Measurements from ENCODE around the gene ECI2. TPM values are rescaled to one million over a fixed set of nuclear protein-coding genes. Genes with fewer than 3 reads are reported as not detected.
A peak's percentile ranks its signal among the peaks of the same experiment; 100 is the strongest.

ECI2 gene
- total and polyA plus RNA-seq, 2 experiments from 2014 or later = 63.7 to 102 TPM

GRCh38 chr6:4088704-4089103 lies 46.7 kb downstream of the ECI2 start:
- Mint-ChIP-seq H3K36me3 (ENCODE audit: low read depth) (no peaks in the 10 kb centered on the region), H3K9me3 (no peaks in the 10 kb centered on the region), H3K4me1 (peaks cover 7% of the 10 kb centered on the region), H3K27ac (no peak overlapping the region), H3K4me3 (no peak overlapping the region), H3K27me3 (ENCODE audit: insufficient read depth, low read depth, poor library complexity) (peaks cover 7% of the 10 kb centered on the region)
- Histone ChIP-seq H3K36me3 (ENCODE audit: insufficient read depth) (no peaks in the 10 kb centered on the region), H2AFZ (no peak overlapping the region), H3K27ac (ENCODE audit: low read depth) (no peak overlapping the region), H3K4me1 (ENCODE audit: insufficient read depth) (0 out of 2 replicates have a peak, but pooled peaks cover 6% of the 10 kb centered on the region), H4K20me1 (replicated peaks; ENCODE audit: insufficient read depth) (no peaks in the 10 kb centered on the region), H3K4me3 (no peak overlapping the region), H3K9me2 (ENCODE audit: insufficient read depth) (no peaks in the 10 kb centered on the region), H3K79me2 (replicated peaks; ENCODE audit: insufficient read depth) (no peaks in the 10 kb centered on the region), H3K4me2 (no peak overlapping the region), H3F3A (replicated peaks; ENCODE audit: low read depth) (no peaks in the 10 kb centered on the region; the same call in 1 of the 2 replicates), H3K27me3 (ENCODE audit: insufficient read depth) (no peaks in the 10 kb centered on the region)
- TF ChIP-seq CREB1 (CRISPR knock-in tag; IDR thresholded peaks at IDR 0.05; ENCODE audit: low read depth) (no peak), ZNF462 (CRISPR knock-in tag; IDR thresholded peaks at IDR 0.05) (no peak), POLR2AphosphoS5 (IDR thresholded peaks at IDR 0.05; ENCODE audit: low read depth) (no peak), ZNF331 (CRISPR knock-in tag; IDR thresholded peaks at IDR 0.05; ENCODE audit: low read depth) (no peak)
- DNase-seq (ENCODE audit: low spot score) (no peak), ATAC-seq (no peak)

- no peaks in the 10 kb centered on the region for H3K36me3 Mint-ChIP-seq (ENCODE audit: low read depth)
- H3K4me3 ChIP-seq = no peak overlapping the region
- H3K27me3 ChIP-seq (ENCODE audit: insufficient read depth) = no peaks in the 10 kb centered on the region
- H3K79me2 ChIP-seq (replicated peaks; ENCODE audit: insufficient read depth) = no peaks in the 10 kb centered on the region
- no peak overlapping the region for H3K4me3 Mint-ChIP-seq
- no peak overlapping the region for H3K27ac Mint-ChIP-seq
- DNase-seq (ENCODE audit: low spot score) (no peak), ATAC-seq (no peak)
- H3K4me2 ChIP-seq = no peak overlapping the region
- no peaks in the 10 kb centered on the region for H4K20me1 ChIP-seq (replicated peaks; ENCODE audit: insufficient read depth)
- H3K4me1 ChIP-seq (ENCODE audit: insufficient read depth) = 0 out of 2 replicates have a peak, but pooled peaks cover 6% of the 10 kb centered on the region
- 0 out of 2 replicates have a peak overlapping the region, but pooled peaks have one; percentile 19 for H3K27ac ChIP-seq (ENCODE audit: low read depth)
- H3F3A ChIP-seq (replicated peaks; ENCODE audit: low read depth) = no peaks in the 10 kb centered on the region; the same call in 1 of the 2 replicates
- no peak overlapping the region for H2AFZ ChIP-seq
- H3K36me3 ChIP-seq (ENCODE audit: insufficient read depth) = no peaks in the 10 kb centered on the region
- no peaks in the 10 kb centered on the region for H3K9me2 ChIP-seq (ENCODE audit: insufficient read depth)
- H3K4me1 Mint-ChIP-seq = peaks cover 7% of the 10 kb centered on the region
- peaks cover 3% of the 10 kb centered on the region for H3K27me3 Mint-ChIP-seq (ENCODE audit: insufficient read depth, low read depth, poor library complexity)
- H3K9me3 Mint-ChIP-seq = no peaks in the 10 kb centered on the region
- no peak for TF ChIP-seq ZNF114 (CRISPR knock-in tag; IDR thresholded peaks at IDR 0.05)
- no peak for TF ChIP-seq ZNF331 (CRISPR knock-in tag; IDR thresholded peaks at IDR 0.05; ENCODE audit: low read depth)
- no peak for TF ChIP-seq ZNF462 (CRISPR knock-in tag; IDR thresholded peaks at IDR 0.05)
- TF ChIP-seq NANOG (IDR thresholded peaks at IDR 0.05; ENCODE audit: borderline replicate concordance) = no peak
- TF ChIP-seq STAT1 (IDR thresholded peaks at IDR 0.05; ENCODE audit: unreplicated experiment) = no peak
Measured at GRCh38 chr6:4085332-4085700, 50.1 kb downstream of the ECI2 start.

Measured in GM23338 (cell line).